Measurements from ENCODE around the gene OR10V1.
"Not testable (repeated sequence)": the region's sequence is repeated elsewhere in the genome, so short reads cannot be mapped to it uniquely, and the experiment has no call there.

The OR10V1 gene

GRCh38 chr11:59710136-59710847, 3.4 kb downstream of the OR10V1 start:
- DNase-seq (ENCODE audit: low spot score) (no peak), FAIRE-seq (no peak)

GRCh38 chr11:59708537-59708936, 5.1 kb downstream of the OR10V1 start:
- FAIRE-seq = no peak

GRCh38 chr11:59707371-59707770, 6.3 kb downstream of the OR10V1 start:
- DNase-seq (ENCODE audit: low spot score) (no peak), FAIRE-seq (no peak)

More at GRCh38 chr11:59708537-59708936, 5.1 kb downstream of the OR10V1 start:
- DNase-seq (ENCODE audit: low spot score) = no peak

- DNase-seq (ENCODE audit: low spot score) = peak; percentile 73
- no peak for FAIRE-seq
Measured at GRCh38 chr11:59706518-59707285, 6.9 kb downstream of the OR10V1 start.

- DNase-seq (ENCODE audit: low spot score) (no peak), FAIRE-seq (no peak)
Measured at GRCh38 chr11:59705294-59705693, 8.4 kb downstream of the OR10V1 start.

DNA sequence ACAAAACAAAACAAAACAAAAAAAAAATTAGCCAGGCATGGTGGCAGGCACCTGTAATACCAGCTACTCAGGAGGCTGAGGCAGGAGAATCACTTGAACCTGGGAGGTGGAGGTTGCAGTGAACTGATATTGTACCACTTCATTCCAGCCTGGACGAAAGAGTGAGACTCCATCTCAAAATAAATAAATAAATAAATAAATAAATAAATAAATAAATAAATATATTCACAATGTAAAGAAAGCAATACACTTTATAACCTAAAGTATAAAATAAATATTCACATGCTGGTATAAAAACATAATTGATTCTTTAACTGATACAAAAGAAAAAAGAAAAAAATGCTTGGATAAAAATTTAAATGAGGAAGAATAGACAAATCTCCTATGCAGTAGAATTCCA, 10.1 kb downstream of the OR10V1 start:
- DNase-seq (ENCODE audit: low spot score); FAIRE-seq: not testable (repeated sequence)

DNA sequence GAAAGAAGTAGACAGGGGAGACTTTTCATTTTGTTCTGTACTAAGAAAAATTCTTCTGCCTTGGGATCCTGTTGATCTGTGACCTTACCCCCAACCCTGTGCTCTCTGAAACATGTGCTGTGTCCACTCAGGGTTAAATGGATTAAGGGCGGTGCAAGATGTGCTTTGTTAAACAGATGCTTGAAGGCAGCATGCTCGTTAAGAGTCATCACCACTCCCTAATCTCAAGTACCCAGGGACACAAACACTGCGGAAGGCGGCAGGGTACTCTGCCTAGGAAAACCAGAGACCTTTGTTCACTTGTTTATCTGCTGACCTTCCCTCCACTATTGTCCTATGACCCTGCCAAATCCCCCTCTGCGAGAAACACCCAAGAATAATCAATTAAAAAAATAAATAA, 13.5 kb downstream of the OR10V1 start:
- FAIRE-seq; DNase-seq (ENCODE audit: low spot score): not testable (repeated sequence)

DNA sequence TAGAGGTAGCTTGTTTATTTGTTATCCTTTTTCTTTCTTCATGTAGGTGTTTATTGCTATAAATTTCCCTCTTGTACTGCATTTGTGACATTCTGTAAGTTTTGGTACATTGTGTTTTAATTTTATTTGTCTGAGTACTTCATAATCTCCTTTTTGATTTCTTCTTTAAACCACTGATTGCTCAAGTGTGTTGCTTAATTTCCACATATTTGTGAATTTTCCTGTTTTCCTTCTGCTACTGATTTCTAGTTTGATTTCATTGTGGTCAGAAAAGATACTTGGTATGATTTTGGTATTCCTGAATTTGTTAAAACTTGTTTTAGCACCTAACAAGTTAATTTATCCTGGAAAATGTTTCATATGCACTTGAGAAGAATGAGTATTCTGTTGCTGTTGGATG, 15.1 kb downstream of the OR10V1 start:
- FAIRE-seq (no peak), DNase-seq (ENCODE audit: low spot score) (no peak)

DNA sequence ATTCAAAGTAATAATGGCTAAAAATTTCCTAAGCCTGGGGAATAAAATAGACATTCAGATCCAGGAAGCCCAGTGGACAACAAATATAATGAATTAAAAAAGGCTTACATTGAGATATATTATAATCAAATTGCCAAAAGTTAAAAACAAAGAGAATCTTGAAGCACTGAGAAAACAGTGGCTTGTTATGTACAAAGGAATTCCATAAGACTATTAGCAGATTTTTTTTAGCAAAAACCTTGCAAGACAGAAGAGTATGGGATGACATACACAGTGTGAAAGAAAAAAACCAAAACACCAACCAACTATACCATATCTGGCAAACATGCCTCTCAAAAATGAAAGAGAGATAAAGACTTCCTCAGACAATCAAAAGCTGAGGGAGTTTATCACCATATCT, 20.7 kb downstream of the OR10V1 start:
- DNase-seq (ENCODE audit: low spot score) (no peak), FAIRE-seq (no peak)

DNA sequence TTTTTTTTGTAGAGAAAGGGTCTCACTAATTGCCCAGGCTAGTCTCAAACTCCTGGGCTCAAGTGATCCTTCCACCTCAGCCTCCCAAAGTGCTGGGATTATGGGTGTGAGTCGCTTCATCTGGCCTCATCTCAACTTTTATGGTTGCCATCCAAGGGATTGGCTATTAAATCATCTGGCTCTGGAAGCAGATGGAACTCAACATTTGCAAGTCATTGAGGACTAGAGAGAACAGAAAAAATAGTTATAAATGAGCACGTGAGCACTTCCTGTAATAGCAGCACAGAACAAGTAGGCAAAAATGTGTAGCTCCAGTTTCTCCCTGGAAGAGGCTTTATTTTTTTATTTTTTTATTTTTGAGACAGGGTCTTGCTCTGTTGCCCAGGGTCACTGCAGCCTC, 22.5 kb downstream of the OR10V1 start:
- FAIRE-seq (no peak), DNase-seq (ENCODE audit: low spot score) (no peak)

DNA sequence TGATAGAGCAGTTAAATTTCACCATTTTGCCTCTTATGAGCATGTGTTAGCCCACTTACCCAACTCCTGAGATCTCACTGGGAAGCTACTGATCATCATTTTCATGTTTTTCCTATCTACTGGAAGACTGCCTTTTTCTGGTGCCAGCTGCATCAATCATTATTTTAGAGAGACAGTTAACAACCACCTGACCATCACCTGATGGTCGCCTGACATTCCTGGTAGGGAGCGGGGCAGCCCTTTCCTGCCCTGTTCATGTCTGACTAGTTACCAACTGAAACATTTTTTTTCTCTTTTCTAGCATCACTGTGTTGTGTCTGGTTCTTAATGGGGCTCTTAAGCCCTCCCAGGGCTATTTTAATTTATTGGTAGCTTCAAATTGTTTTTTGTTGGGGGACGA, 24.6 kb downstream of the OR10V1 start:
- FAIRE-seq (no peak), DNase-seq (ENCODE audit: low spot score) (no peak)

GRCh38 chr11:59681260-59681725, 32.4 kb downstream of the OR10V1 start:
- DNase-seq (ENCODE audit: low spot score); FAIRE-seq: not testable (repeated sequence)

GRCh38 chr11:59680287-59681154, 33.1 kb downstream of the OR10V1 start:
- DNase-seq (ENCODE audit: low spot score) (peak; percentile 62), FAIRE-seq (no peak)

DNA sequence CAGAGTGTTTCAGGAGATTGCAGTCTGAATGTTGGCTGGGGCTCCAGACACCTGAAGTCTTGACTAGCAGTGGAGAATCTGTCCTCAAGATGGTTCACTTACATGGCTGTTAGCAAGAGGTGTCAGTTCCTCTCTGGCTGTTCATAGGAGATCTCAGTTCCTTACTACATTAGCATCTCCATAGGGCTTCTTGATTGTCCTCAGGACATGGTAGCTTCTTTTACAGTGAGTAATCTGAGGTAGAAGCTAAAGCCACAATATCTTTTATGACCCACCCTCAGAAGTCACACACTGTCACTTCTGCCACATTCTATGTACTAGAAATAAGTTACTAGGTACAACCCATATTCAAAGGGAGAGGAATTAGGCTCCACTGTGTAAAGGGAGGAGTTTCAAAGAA, 34.3 kb downstream of the OR10V1 start:
- FAIRE-seq (no peak), DNase-seq (ENCODE audit: low spot score) (no peak)

DNA sequence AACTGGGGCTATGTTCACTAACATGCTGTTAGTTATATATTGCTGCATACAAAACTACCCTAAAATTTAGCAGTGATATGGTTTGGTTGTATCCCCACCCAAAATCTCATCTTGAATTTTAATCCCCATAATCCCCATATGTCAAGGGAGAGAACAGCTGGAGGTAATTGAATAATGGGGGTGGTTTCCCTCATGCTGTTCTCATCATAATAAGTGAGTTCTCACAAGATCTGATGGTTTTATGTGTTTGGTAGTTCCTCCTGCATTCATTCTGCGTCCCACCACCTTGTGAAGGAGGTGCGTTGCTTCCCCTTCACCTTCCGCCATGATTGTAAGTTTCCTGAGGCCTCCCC, 34.9 kb downstream of the OR10V1 start:
- no peak for FAIRE-seq

DNA sequence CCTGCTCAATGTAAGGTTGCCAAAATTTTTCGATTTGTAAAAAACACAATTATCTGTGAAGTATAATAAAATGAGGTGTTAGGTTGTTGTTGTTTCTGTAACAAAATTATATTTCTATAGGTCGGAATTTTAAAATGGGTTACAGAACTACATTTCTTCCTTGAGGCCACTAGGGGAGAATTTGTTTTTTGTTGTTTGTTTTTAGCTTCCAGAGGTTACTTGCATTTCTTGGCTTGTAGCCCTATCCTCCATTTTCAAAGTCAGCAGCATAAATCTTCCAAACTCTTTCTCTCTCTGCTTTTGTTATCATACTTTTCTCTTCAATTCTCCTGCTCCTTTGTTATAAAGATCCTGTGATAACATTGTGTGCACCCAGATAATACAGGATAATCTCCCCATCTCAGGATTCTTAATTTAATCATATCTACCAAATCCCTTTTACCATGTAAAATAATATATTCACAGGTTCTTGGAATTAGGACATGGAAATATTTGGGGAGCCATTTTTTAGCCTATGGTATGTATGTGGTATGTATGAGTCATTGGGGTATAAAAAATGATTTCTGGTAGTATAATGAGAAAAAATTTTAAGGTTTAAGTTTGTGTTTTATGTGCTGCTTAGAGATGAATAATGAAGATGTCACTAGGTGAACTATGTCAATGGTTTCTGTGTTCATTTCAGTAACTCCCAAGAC, 35.4 kb downstream of the OR10V1 start:
- DNase-seq (ENCODE audit: low spot score) (no peak), FAIRE-seq (no peak)

More for the DNA sequence above, 34.9 kb downstream of the OR10V1 start:
- DNase-seq (ENCODE audit: low spot score) = no peak

GRCh38 chr11:59676205-59676604, 37.4 kb downstream of the OR10V1 start:
- DNase-seq (ENCODE audit: low spot score) (no peak), FAIRE-seq (no peak)

GRCh38 chr11:59674291-59674690, 39.4 kb downstream of the OR10V1 start:
- FAIRE-seq (no peak), DNase-seq (ENCODE audit: low spot score) (no peak)

DNA sequence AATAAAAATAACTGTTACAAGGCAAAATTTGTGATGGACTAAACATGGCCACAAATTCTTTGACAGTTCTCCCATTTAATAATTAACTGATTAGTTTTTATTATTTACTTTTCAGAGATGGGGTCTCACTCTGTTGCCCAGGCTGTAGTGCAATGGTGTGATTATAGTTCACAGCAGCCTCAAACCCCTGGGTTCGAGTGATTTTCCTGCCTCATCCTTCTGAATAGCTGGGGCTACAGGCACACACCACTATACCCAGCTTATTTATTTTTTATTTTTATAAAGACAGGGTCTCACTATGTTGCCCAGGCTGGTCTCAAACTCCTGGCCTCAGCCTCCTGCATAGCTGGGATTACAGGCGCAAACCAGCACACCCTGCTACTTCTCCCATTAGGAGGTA, 40.4 kb downstream of the OR10V1 start:
- DNase-seq (ENCODE audit: low spot score) (no peak), FAIRE-seq (no peak)

GRCh38 chr11:59671471-59671870, 42.2 kb downstream of the OR10V1 start:
- DNase-seq (ENCODE audit: low spot score) (no peak), FAIRE-seq (no peak)

- FAIRE-seq (no peak), DNase-seq (ENCODE audit: low spot score) (peak; percentile 69)
Measured at GRCh38 chr11:59669611-59670009, 44.0 kb downstream of the OR10V1 start.
